HG03064 (cell line): ENCODE data around the gene SUGCT.

Experiments
- ATAC-seq: cut with Tn5 transposase; IDR thresholded peaks from one replicate; pipeline ENCODE4 v1.9.1; 2021; ENCODE audit warnings: low read depth; ENCODE audit not compliant: unreplicated experiment

Gene SUGCT

DNA sequence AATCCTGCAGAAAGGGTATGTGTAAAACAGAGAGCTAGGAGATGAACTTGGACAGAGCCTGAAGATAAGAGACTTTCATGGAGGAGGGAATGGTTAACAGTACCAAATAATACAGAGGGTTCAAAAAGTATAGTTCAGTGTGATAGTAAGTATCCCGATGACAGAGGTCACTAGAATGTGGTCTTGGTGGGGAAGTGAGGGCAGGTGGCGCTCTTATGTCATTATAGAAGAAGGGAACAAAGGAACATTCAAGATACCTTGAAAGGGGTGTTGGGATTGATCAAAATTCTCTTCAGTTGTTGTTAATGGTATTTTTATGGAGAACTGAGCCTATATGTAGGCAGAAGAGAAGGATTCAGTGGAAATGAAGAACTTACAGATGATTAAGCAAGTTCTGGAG lies 312.5 kb downstream of the SUGCT start:
- ATAC-seq = no peak

GRCh38 chr7:40455485-40455884 lies 320.7 kb downstream of the SUGCT start:
- ATAC-seq = no peak

DNA sequence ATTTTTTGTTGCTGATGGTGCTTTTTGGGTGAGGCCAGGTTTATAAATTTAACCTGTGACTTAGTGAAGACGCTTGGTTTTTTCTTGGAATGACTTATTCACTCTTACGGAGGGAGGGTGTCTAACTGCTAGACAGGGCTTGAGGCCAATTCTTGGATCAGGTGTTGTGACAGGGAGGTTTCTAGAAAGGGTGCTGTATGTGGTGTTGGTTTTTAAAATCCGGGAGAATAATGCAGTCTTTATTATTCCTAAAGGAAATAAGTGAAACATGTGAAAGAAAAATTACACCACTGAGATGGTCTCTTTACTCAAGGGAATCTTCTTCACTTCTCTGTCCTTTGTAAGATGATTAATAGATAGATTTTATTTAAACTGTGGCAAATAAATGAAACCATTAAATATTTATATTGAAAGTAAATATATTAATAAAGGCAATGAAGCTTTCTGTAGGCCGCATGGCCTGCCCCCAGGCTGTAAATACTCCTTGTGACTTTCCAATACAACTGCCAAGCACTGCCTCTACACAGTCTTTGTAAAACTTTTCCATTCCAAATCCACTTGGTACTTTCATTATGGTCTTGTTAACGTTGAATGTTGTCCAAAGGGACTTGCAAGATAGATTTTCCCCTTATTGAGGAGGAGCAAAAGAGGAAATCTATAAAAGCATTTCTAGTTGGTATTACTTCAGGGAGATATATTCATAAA lies 323.1 kb downstream of the SUGCT start:
- ATAC-seq = no peak

- no peak for ATAC-seq
Observed at GRCh38 chr7:40463446-40463845, 328.6 kb downstream of the SUGCT start.

GRCh38 chr7:40468891-40469864 lies 334.4 kb downstream of the SUGCT start:
- no peak for ATAC-seq

DNA sequence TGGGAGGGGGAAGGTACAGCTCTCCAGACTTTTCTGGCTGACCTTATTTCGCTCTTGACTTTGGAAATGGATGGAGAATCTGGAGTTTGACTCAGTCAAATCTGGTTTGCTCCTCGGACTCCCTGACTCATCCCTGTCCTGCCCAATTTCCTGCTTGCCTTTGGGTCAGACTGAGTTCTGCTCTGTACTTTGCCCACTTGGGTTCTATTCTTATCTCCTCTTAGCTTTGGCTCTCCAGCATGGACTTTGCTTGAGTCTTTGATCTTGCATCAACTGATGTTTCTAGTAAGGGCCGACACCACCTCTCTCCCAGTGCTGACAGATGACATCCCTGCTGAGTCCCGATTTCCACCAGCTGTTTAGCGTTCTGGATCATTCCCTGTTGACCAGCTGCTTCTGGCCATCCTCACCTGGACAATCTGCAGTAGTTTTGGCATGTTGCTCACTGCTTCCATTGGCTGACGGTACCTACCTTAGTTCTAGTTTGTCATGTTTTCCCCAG lies 335.3 kb downstream of the SUGCT start:
- ATAC-seq = no peak

GRCh38 chr7:40470817-40471216 lies 336.0 kb downstream of the SUGCT start:
- ATAC-seq = no peak

DNA sequence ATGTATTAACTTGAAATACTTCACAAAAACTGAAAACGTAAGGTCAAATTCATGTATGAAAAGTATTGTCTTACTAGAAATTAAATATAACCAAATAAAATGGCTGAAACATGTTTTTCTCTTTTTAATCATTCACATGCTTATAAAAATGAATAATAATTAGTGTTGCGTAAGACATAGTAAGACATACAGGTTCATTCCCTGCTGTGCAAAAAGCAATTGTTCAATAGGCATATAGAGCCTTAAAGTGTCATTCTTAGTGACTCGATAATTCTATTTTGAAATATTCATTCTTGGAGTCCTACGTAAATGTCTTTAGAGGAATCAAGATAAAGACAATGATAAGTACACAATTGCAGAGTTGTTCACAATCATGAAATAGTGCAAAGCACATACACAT lies 337.1 kb downstream of the SUGCT start:
- no peak for ATAC-seq

DNA sequence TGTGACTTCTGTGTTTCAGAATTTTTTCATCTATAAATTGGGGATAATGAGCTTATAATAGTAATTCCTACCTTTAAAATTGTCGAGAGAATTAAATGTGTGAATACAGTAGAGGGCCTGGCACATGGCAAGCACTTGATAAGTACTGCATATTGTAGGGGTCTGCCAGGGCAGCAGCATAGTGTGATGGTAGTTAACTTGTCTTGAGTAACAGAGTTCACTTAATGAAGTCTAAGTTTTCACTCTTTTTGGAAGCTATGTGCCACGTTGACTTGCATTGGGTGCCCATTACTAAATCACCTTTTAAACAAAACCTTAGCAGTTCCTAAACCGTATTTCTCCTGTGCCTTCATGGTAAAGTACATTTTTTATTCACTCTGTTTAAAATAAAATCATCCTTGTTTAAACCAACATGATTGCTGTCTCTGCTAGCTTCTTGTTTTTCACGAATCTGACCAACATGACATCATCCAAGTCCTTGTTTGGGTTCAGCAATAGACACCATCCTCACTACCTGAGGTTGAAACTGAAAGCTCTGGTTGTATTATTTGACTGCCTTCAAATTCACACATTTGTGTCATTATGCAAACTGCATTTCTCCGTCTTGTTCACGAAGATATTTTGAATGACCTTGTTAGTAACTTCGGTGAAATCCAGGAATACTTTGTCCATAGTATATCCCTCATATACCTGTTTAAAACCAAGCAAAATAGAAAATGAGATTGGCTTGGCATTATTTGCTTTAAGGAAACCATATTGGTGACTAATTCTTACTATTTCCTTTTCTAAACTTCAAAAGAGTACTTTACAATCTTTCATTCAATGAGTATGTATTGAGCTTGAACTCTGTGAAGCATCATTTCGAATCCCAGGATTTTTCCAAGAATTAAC lies 340.2 kb downstream of the SUGCT start:
- peak; percentile 99 for ATAC-seq

DNA sequence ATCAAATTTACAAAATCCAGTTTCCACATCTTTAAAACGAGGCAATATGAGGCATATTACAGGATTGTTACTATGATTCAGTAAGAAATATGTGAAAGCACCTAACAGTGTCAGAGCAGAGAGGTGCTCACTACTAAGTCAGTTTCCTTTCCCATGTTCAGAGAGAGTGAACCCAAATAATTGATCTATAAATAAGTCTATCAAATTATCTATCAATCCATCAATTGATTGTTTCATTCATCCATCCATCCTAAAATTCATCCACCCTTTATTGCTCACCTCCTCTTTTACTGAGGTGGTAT lies 340.8 kb downstream of the SUGCT start:
- peak; percentile 19 for ATAC-seq

DNA sequence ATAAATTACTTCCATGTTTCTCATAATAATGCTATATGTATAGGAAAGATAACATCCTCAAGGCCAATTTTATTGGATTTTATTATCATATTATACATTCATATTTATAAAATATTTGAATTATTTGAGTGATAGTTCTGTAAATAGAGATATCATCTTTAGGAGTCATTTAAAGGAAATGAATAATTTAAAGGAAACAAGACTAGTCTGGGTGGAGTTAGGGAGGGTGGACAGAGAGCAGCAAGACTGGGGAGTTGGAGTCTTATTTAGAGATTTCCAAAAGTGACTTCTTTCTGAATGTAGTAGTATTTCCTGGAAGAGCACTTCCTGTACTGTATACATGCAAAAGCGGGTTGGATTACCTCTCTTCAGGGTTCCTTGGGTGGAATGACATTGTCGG lies 342.3 kb downstream of the SUGCT start:
- no peak for ATAC-seq

GRCh38 chr7:40482845-40483244 lies 348.0 kb downstream of the SUGCT start:
- no peak for ATAC-seq

- no peak for ATAC-seq
Observed at GRCh38 chr7:40483630-40484029, 348.8 kb downstream of the SUGCT start.

DNA sequence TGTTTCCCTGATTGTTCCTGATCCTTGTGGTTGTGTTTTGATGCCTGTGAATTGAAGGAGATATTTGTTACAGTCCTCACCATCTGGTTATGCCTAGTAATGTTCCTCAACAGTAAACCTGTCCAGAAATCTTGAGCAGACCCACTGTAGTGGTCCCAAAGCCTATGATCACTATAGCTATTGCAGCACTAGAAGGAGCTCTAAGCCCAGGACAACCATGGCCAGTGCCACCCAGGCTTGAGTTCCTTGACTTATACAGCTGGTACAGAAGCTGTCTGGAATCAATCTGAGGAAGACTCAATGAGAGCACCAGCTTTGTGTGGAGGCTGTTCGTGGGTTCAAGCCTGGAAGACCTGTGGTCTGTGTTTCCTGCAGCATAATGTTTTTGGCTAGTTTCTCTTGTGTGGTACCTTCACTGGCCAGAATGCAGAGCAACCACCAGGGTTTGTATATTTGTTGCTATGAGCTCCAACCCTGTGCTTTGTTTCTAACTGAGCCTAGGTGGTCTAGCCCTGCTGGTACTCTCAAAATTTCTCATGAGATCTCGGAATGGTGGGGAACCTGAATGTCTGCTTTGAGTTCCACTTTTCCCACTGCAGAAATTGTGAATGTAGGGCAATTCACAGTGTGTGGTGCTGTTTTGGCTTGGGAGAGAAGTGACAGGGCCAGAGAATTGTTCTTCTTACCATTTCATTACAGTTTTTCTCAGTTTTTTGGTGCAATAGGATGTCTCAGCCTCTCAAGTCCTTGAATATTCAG lies 355.2 kb downstream of the SUGCT start:
- ATAC-seq = no peak

DNA sequence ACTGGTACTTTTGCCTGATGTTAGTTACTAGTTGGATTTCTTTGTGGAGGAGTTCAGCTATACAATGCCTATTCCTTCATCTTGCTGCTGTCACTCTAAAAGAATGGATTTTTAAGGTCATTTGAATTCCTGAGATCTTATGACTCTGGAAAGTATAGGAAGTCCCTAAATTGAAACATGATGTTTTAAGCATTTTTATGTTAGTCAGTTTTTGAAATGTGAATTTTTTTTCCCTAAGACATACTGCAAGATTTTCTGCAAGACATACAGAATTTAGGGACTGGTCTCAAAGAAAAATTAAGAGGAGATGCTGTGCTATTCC lies 355.8 kb downstream of the SUGCT start:
- no peak for ATAC-seq

DNA sequence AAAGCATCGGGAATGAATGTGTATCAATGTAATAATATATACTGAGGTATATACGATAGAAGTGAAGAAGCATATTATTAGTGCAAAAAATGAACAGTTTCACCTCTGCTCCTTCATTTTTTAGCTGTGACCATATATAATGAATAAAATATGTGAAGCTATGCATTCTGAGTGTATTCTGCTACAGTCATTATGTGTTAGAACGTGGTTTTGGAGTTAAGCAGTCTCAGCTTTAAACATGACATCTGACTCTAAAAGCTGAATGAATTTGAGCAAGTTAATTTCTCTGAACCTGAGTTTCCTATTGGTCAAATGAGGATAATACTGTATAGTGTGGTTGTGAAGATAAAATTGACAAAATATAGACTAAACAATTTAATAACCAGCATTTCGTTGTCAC lies 358.1 kb downstream of the SUGCT start:
- no peak for ATAC-seq

GRCh38 chr7:40493609-40494051 lies 358.8 kb downstream of the SUGCT start:
- no peak for ATAC-seq

DNA sequence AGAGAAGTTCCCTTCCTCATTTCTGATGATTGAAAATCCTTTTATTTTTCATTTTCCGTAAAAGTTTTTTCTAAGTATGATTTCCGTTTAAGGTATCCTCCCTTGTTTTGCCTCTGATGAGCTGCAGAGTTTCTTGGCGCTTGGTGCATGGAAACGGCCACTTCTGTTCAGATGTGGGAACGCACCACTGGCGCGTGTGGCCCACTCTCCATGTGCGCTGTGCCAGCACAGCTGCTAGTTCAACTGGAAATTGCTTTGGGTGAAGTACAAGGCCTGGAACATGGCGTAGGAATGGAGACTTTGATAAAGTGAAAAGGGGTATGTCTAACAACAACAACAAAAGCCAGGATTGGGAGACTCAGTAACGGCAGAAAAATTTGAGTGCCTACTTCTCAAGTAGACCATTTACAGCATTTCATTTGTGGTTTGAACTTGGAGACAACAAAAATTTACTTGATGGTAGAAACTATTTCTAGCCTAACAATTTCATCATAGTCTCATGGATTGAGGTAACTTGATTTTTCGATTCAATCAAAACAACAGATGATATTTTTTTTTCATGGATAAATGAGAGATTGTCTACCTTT lies 364.2 kb downstream of the SUGCT start:
- no peak for ATAC-seq

DNA sequence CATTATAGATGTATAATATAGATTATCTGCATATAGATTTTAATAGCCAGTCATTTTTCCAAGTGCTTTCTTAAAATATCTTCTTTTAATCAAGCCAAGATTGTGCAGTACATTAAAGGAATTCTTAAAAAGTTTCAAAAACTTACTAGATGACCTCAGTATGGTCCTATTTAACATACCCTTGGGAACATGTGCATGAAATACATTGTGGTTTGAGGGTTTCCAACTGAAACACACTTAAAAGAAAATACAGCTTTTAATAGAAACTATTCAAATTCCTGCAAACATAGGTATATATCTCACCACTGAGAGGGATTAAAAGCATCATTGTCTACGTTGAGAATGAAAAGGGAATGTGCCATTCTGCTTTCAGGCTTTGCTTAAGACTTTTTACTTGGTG lies 364.9 kb downstream of the SUGCT start:
- ATAC-seq = no peak

- ATAC-seq = no peak
Observed at GRCh38 chr7:40500219-40500618, 365.4 kb downstream of the SUGCT start.
